ENCODE measurements around the gene GOLPH3L.
"Not testable (repeated sequence)": the region's sequence is repeated elsewhere in the genome, so short reads cannot be mapped to it uniquely, and the experiment has no call there.

Gene GOLPH3L

GRCh38 chr1:150604226-150604588 lies 92.7 kb downstream of the GOLPH3L start:
- no peak for DNase-seq (ENCODE audit: extremely low read depth, insufficient read length)
- Histone ChIP-seq H3K27me3 (replicated peaks; ENCODE audit: control insufficient read depth, insufficient read depth, low read length) (no peaks in the 10 kb centered on the region), H3K36me3 (ENCODE audit: control insufficient read depth, insufficient read depth, low read length) (no peaks in the 10 kb centered on the region; the same call in none of the 2 replicates), H3K4me3 (replicated peaks; ENCODE audit: low read depth, low read length) (no peak overlapping the region)
- TF ChIP-seq, protein P1, sequence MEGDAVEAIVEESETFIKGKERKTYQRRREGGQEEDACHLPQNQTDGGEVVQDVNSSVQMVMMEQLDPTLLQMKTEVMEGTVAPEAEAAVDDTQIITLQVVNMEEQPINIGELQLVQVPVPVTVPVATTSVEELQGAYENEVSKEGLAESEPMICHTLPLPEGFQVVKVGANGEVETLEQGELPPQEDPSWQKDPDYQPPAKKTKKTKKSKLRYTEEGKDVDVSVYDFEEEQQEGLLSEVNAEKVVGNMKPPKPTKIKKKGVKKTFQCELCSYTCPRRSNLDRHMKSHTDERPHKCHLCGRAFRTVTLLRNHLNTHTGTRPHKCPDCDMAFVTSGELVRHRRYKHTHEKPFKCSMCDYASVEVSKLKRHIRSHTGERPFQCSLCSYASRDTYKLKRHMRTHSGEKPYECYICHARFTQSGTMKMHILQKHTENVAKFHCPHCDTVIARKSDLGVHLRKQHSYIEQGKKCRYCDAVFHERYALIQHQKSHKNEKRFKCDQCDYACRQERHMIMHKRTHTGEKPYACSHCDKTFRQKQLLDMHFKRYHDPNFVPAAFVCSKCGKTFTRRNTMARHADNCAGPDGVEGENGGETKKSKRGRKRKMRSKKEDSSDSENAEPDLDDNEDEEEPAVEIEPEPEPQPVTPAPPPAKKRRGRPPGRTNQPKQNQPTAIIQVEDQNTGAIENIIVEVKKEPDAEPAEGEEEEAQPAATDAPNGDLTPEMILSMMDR (IDR thresholded peaks at IDR 0.05; ENCODE audit: insufficient read depth, low read length, poor library complexity, severe bottlenecking) = no peak

- Histone ChIP-seq H3K4me3 (replicated peaks; ENCODE audit: low read depth, low read length) (no peak overlapping the region), H3K27me3 (replicated peaks; ENCODE audit: control insufficient read depth, insufficient read depth, low read length) (no peaks in the 10 kb centered on the region), H3K36me3 (ENCODE audit: control insufficient read depth, insufficient read depth, low read length) (no peaks in the 10 kb centered on the region; the same call in none of the 2 replicates)
- TF ChIP-seq, protein P1 (IDR thresholded peaks at IDR 0.05; ENCODE audit: insufficient read depth, low read length, poor library complexity, severe bottlenecking) = no peak
- DNase-seq (ENCODE audit: extremely low read depth, insufficient read length) = no peak
These were observed 93.2 kb downstream of the GOLPH3L start for GRCh38 chr1:150603711-150604110.

- DNase-seq (ENCODE audit: extremely low read depth, insufficient read length); H3K36me3 ChIP-seq (ENCODE audit: control insufficient read depth, insufficient read depth, low read length); H3K27me3 ChIP-seq (replicated peaks; ENCODE audit: control insufficient read depth, insufficient read depth, low read length); H3K4me3 ChIP-seq (replicated peaks; ENCODE audit: low read depth, low read length): not testable (repeated sequence)
These were observed 94.6 kb downstream of the GOLPH3L start for GRCh38 chr1:150602372-150602771.

DNA sequence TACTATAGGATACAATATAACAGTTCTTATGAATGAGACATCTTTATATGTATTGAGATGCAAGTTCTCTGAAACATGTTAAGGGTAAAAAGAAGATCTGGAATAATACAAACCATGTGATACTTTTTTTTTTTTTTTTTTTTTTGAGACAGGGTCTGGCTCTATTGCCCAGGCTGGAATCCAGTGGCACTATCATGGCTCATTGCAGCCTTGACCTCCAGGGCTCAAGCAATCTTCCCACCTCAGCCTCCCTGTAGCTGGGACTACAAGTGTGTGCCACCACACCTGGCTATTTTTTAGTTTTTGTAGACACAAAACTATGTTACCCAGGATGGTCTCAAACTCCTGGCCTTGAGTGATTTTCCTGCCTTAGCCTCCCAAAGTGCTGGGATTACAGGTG lies 95.4 kb downstream of the GOLPH3L start:
- no peak for DNase-seq (ENCODE audit: extremely low read depth, insufficient read length)
- TF ChIP-seq, protein P1 (IDR thresholded peaks at IDR 0.05; ENCODE audit: insufficient read depth, low read length, poor library complexity, severe bottlenecking) = no peak
- H3K27me3 ChIP-seq (replicated peaks; ENCODE audit: control insufficient read depth, insufficient read depth, low read length) = no peaks in the 10 kb centered on the region
- no peaks in the 10 kb centered on the region; the same call in none of the 2 replicates for H3K36me3 ChIP-seq (ENCODE audit: control insufficient read depth, insufficient read depth, low read length)
- H3K4me3 ChIP-seq (replicated peaks; ENCODE audit: low read depth, low read length) = no peak overlapping the region

GRCh38 chr1:150598346-150598745 lies 98.6 kb downstream of the GOLPH3L start:
- H3K4me3 ChIP-seq (replicated peaks; ENCODE audit: low read depth, low read length); DNase-seq (ENCODE audit: extremely low read depth, insufficient read length); H3K27me3 ChIP-seq (replicated peaks; ENCODE audit: control insufficient read depth, insufficient read depth, low read length); H3K36me3 ChIP-seq (ENCODE audit: control insufficient read depth, insufficient read depth, low read length): not testable (repeated sequence)

- Histone ChIP-seq H3K4me3 (replicated peaks; ENCODE audit: low read depth, low read length) (no peak overlapping the region), H3K27me3 (replicated peaks; ENCODE audit: control insufficient read depth, insufficient read depth, low read length) (no peaks in the 10 kb centered on the region), H3K36me3 (ENCODE audit: control insufficient read depth, insufficient read depth, low read length) (no peaks in the 10 kb centered on the region)
- no peak for DNase-seq (ENCODE audit: extremely low read depth, insufficient read length)
- TF ChIP-seq, protein P1 (IDR thresholded peaks at IDR 0.05; ENCODE audit: insufficient read depth, low read length, poor library complexity, severe bottlenecking) = no peak
These were observed 100.0 kb downstream of the GOLPH3L start for GRCh38 chr1:150596976-150597375.
